Chondrocyte (in vitro differentiated cells): Measurements from ENCODE around the gene PEPD. TPM values are rescaled to one million over a fixed set of nuclear protein-coding genes. Genes with fewer than 3 reads are reported as not detected.

Source experiments
- DNase-seq: peaks from one replicate; pipeline ENCODE4 v3.0.0; 2021; ENCODE audit warnings: mixed read lengths, low spot score
- H3K27ac Mint-ChIP-seq: one replicate; pipeline ENCODE4 v1.8.0; 2021; ENCODE audit warnings: mild to moderate bottlenecking, moderate library complexity, mixed read lengths; ENCODE audit not compliant: unreplicated experiment
- H3K27me3 Mint-ChIP-seq: 2 replicates; pipeline ENCODE4 v1.8.0; 2021; ENCODE audit warnings: low read depth, mixed read lengths
- H3K36me3 Mint-ChIP-seq: 2 replicates; pipeline ENCODE4 v1.8.0; 2021; ENCODE audit warnings: low read depth, mixed read lengths
- H3K4me1 Mint-ChIP-seq: 2 replicates; pipeline ENCODE4 v1.8.0; 2021; ENCODE audit warnings: low read depth, mild to moderate bottlenecking, mixed read lengths
- H3K4me3 Mint-ChIP-seq: one replicate; pipeline ENCODE4 v1.8.0; 2021; ENCODE audit warnings: mild to moderate bottlenecking, moderate library complexity, mixed read lengths; ENCODE audit not compliant: unreplicated experiment
- H3K9me3 Mint-ChIP-seq: 2 replicates; pipeline ENCODE4 v1.8.0; 2021; ENCODE audit warnings: low read depth, mixed read lengths
- CTCF ChIP-seq: fragments of 200-600 bp; sonication (generic); IDR thresholded peaks from 2 replicates; pipeline ENCODE4 v1.5.0; 2021; ENCODE audit warnings: antibody characterized with exemption, mild to moderate bottlenecking, moderate library complexity
- total RNA-seq: library from RNA; stranded (reverse); gene quantifications from 3 replicates; pipeline ENCODE4 v1.2.1, GENCODE V29; 2021

The PEPD gene
- total RNA-seq, 1 donor from 2014 or later = 55.6 TPM

- no peak for DNase-seq
- Mint-ChIP-seq H3K36me3 (peaks cover 4% of the 10 kb centered on the region), H3K9me3 (no peaks in the 10 kb centered on the region), H3K4me3 (no peak overlapping the region), H3K27ac (no peak overlapping the region), H3K27me3 (no peaks in the 10 kb centered on the region), H3K4me1 (no peaks in the 10 kb centered on the region)
- TF ChIP-seq CTCF = no peak
Observed at GRCh38 chr19:33512580-33513137, 8.9 kb downstream of the PEPD start.

- Mint-ChIP-seq H3K4me1 (no peaks in the 10 kb centered on the region), H3K36me3 (peaks cover 4% of the 10 kb centered on the region), H3K27ac (no peak overlapping the region), H3K27me3 (no peaks in the 10 kb centered on the region), H3K9me3 (no peaks in the 10 kb centered on the region), H3K4me3 (no peak overlapping the region)
- DNase-seq = no peak
- no peak for TF ChIP-seq CTCF
Observed at GRCh38 chr19:33512021-33512420, 9.6 kb downstream of the PEPD start.

- no peak for DNase-seq
- H3K27ac Mint-ChIP-seq = no peak overlapping the region
Observed at GRCh38 chr19:33511346-33511745, 10.2 kb downstream of the PEPD start.

GRCh38 chr19:33510462-33511194, 11.0 kb downstream of the PEPD start:
- H3K4me1 Mint-ChIP-seq = no peaks in the 10 kb centered on the region
- H3K36me3 Mint-ChIP-seq = peaks cover 4% of the 10 kb centered on the region
- no peaks in the 10 kb centered on the region for H3K27me3 Mint-ChIP-seq
- H3K9me3 Mint-ChIP-seq = no peaks in the 10 kb centered on the region
- H3K27ac Mint-ChIP-seq = no peak overlapping the region
- TF ChIP-seq CTCF = no peak
- DNase-seq = no peak
- no peak overlapping the region for H3K4me3 Mint-ChIP-seq

More at GRCh38 chr19:33511346-33511745, 10.2 kb downstream of the PEPD start:
- TF ChIP-seq CTCF = no peak
- no peaks in the 10 kb centered on the region for H3K4me1 Mint-ChIP-seq
- no peaks in the 10 kb centered on the region for H3K9me3 Mint-ChIP-seq
- no peaks in the 10 kb centered on the region for H3K27me3 Mint-ChIP-seq
- no peak overlapping the region for H3K4me3 Mint-ChIP-seq
- peaks cover 4% of the 10 kb centered on the region for H3K36me3 Mint-ChIP-seq

- no peaks in the 10 kb centered on the region for H3K27me3 Mint-ChIP-seq
Observed at GRCh38 chr19:33509774-33510173, 11.8 kb downstream of the PEPD start.

More at GRCh38 chr19:33509774-33510173, 11.8 kb downstream of the PEPD start:
- no peak for DNase-seq
- no peaks in the 10 kb centered on the region for H3K4me1 Mint-ChIP-seq
- no peak overlapping the region for H3K4me3 Mint-ChIP-seq
- no peak overlapping the region for H3K27ac Mint-ChIP-seq
- TF ChIP-seq CTCF = no peak
- H3K9me3 Mint-ChIP-seq = no peaks in the 10 kb centered on the region
- H3K36me3 Mint-ChIP-seq = peaks cover 4% of the 10 kb centered on the region
